Measurements from ENCODE around the gene ANKRD60. TPM values are rescaled to one million over a fixed set of nuclear protein-coding genes. Genes with fewer than 3 reads are reported as not detected.

ANKRD60 gene
- total RNA-seq, 2 experiments from 2014 or later: not detected

GRCh38 chr20:58214310-58214709 lies 14.1 kb downstream of the ANKRD60 start:
- Mint-ChIP-seq H3K9me3 (peaks cover 6% of the 10 kb centered on the region), H3K4me3 (no peak overlapping the region), H3K27me3 (ENCODE audit: low read depth) (peaks cover 17% of the 10 kb centered on the region), H3K27ac (no peak overlapping the region), H3K36me3 (ENCODE audit: low read depth) (peaks cover 8% of the 10 kb centered on the region), H3K4me1 (ENCODE audit: low read depth) (peaks cover 2% of the 10 kb centered on the region)
- DNase-seq: no peak
- intact Hi-C loops (cut with micrococcal nuclease): loop anchor here (10.0 kb wide), 1 partner anchor 700 kb away; no protein-coding TSS in a partner anchor
- CTCF ChIA-PET: no interaction called here

GRCh38 chr20:58213716-58214115 lies 14.7 kb downstream of the ANKRD60 start:
- Mint-ChIP-seq H3K9me3 (peaks cover under 1% of the 10 kb centered on the region), H3K4me1 (ENCODE audit: low read depth) (peaks cover 2% of the 10 kb centered on the region), H3K4me3 (no peak overlapping the region), H3K27ac (no peak overlapping the region), H3K36me3 (ENCODE audit: low read depth) (peaks cover 2% of the 10 kb centered on the region), H3K27me3 (ENCODE audit: low read depth) (peaks cover 11% of the 10 kb centered on the region)
- CTCF ChIA-PET: no interaction called here
- no peak for DNase-seq
- intact Hi-C loops (cut with micrococcal nuclease): loop anchor here (10.0 kb wide), 1 partner anchor 699 kb away; no protein-coding TSS in a partner anchor

DNA sequence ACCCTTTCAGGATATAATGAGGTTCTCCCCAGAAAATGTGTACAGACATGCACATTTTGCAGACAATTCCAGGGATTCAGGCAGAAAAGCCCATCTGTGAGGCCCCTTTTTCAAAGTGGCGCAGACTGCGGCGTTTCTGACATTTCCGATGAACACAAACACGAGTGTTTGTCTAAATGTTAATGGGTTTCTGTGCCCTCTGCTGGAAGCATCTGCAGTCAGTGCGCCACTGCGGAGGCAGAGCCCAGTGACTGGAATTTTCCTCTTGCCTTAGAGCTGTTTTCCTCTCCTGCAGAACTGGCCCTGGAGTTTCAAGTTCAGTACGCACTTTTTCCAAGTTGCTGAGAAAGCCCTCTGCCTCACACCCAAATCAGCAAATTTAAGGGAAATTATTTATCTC lies 15.3 kb downstream of the ANKRD60 start:
- Mint-ChIP-seq H3K4me1 (ENCODE audit: low read depth) (peaks cover 2% of the 10 kb centered on the region), H3K27ac (no peak overlapping the region), H3K36me3 (ENCODE audit: low read depth) (no peaks in the 10 kb centered on the region), H3K4me3 (no peak overlapping the region), H3K9me3 (no peaks in the 10 kb centered on the region), H3K27me3 (ENCODE audit: low read depth) (peaks cover 8% of the 10 kb centered on the region)
- CTCF ChIA-PET: no interaction called here
- intact Hi-C loops (cut with micrococcal nuclease): loop anchor here (10.0 kb wide), 1 partner anchor 698 kb away; no protein-coding TSS in a partner anchor
- no peak for DNase-seq

DNA sequence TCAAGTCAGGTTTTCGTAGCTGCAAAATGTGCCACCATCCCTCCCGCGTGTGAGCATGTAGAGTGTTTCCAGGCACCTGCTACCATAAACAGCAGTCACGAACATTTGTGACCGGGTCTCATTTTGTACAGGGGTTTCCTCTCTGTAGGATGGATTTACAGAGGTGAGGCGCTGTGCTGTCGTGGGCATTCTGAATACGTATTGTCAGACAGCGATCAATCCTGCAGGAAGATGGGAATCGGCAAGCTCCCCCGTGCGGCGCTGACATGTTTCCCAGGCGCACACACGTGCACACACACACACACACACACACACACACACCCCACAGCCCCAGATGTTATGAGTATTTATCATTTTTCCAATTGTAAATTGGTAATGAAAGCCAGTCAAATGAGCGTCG lies 15.8 kb downstream of the ANKRD60 start:
- intact Hi-C loops (cut with micrococcal nuclease): loop anchor here (10.0 kb wide), 1 partner anchor 698 kb away; no protein-coding TSS in a partner anchor
- H3K27me3 Mint-ChIP-seq (ENCODE audit: low read depth): peaks cover 7% of the 10 kb centered on the region
- CTCF ChIA-PET: no interaction called here

GRCh38 chr20:58210398-58210747 lies 18.1 kb downstream of the ANKRD60 start:
- CTCF ChIA-PET: interaction anchor here (0.6 to 2.2 kb wide), 14 partner anchors 8 to 695 kb away, joined by 3 to 12 read pairs (median 3); no protein-coding TSS in a partner anchor
- Mint-ChIP-seq H3K4me1 (ENCODE audit: low read depth) (peaks cover 2% of the 10 kb centered on the region), H3K27ac (no peak overlapping the region), H3K27me3 (ENCODE audit: low read depth) (peaks cover 4% of the 10 kb centered on the region), H3K9me3 (no peaks in the 10 kb centered on the region), H3K4me3 (no peak overlapping the region), H3K36me3 (ENCODE audit: low read depth) (no peaks in the 10 kb centered on the region)
- DNase-seq: no peak
- intact Hi-C loops (cut with micrococcal nuclease): loop anchor here (10.0 kb wide), 1 partner anchor 696 kb away; no protein-coding TSS in a partner anchor

More for the DNA sequence above, 15.8 kb downstream of the ANKRD60 start:
- Mint-ChIP-seq H3K36me3 (ENCODE audit: low read depth) (no peaks in the 10 kb centered on the region), H3K4me3 (no peak overlapping the region), H3K9me3 (no peaks in the 10 kb centered on the region), H3K27ac (no peak overlapping the region), H3K4me1 (ENCODE audit: low read depth) (peaks cover 2% of the 10 kb centered on the region)
- no peak for DNase-seq

GRCh38 chr20:58209652-58210397 lies 18.6 kb downstream of the ANKRD60 start:
- Mint-ChIP-seq H3K4me3 (no peak overlapping the region), H3K36me3 (ENCODE audit: low read depth) (no peaks in the 10 kb centered on the region), H3K9me3 (no peaks in the 10 kb centered on the region), H3K4me1 (ENCODE audit: low read depth) (peaks cover 2% of the 10 kb centered on the region), H3K27me3 (ENCODE audit: low read depth) (peaks cover 4% of the 10 kb centered on the region), H3K27ac (no peak overlapping the region)
- CTCF ChIA-PET: interaction anchor here (0.5 to 2.5 kb wide), 19 partner anchors 9 to 694 kb away, joined by 3 to 12 read pairs (median 3); no protein-coding TSS in a partner anchor
- intact Hi-C loops (cut with micrococcal nuclease): loop anchor here (1.0 to 10.0 kb wide), 4 partner anchors 17 to 695 kb away; no protein-coding TSS in a partner anchor
- peak; percentile 89 for DNase-seq

DNA sequence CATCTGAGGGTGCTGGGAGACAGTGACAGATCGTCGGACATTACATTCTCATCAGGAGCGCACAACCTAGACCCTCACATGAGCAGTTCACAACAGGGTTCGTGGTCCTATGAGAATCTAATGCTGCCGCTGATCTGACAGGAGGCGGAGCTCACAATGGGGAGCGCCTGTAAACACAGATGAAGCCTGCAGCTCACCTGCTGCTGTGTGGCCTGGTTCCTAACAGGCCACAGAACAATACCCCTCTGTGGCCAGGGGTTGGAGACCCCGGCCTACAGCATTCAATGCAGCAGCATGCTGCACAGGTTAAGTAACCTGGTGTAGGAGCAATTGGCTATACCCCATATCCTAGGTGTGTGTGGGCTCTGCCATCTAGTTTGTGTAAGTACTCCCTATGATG lies 19.5 kb downstream of the ANKRD60 start:
- peaks cover 2% of the 10 kb centered on the region for H3K4me1 Mint-ChIP-seq (ENCODE audit: low read depth)
- intact Hi-C loops (cut with micrococcal nuclease): loop anchor here (1.0 to 2.0 kb wide), 3 partner anchors 16 to 612 kb away; no protein-coding TSS in a partner anchor
- CTCF ChIA-PET: interaction anchor here (0.5 to 2.5 kb wide), 9 partner anchors 10 to 693 kb away, joined by 3 to 11 read pairs (median 3); no protein-coding TSS in a partner anchor
- H3K27me3 Mint-ChIP-seq (ENCODE audit: low read depth): peaks cover 4% of the 10 kb centered on the region
- no peak overlapping the region for H3K4me3 Mint-ChIP-seq
- H3K36me3 Mint-ChIP-seq (ENCODE audit: low read depth): no peaks in the 10 kb centered on the region
- H3K9me3 Mint-ChIP-seq: no peaks in the 10 kb centered on the region
- DNase-seq: no peak
- H3K27ac Mint-ChIP-seq: no peak overlapping the region

- Mint-ChIP-seq H3K27ac (no peak overlapping the region), H3K4me1 (ENCODE audit: low read depth) (peaks cover 2% of the 10 kb centered on the region)
- CTCF ChIA-PET: interaction anchor here (1.0 kb wide), 1 partner anchor 13 kb away, joined by 3 read pairs; no protein-coding TSS in a partner anchor
Observed at GRCh38 chr20:58205850-58206249, 22.6 kb downstream of the ANKRD60 start.

GRCh38 chr20:58202044-58202443 lies 26.4 kb downstream of the ANKRD60 start:
- CTCF ChIA-PET: no interaction called here
- no peak for DNase-seq
- Mint-ChIP-seq H3K4me1 (ENCODE audit: low read depth) (no peaks in the 10 kb centered on the region), H3K27ac (no peak overlapping the region), H3K4me3 (no peak overlapping the region), H3K36me3 (ENCODE audit: low read depth) (no peaks in the 10 kb centered on the region), H3K27me3 (ENCODE audit: low read depth) (no peaks in the 10 kb centered on the region), H3K9me3 (no peaks in the 10 kb centered on the region)
- intact Hi-C loops (cut with micrococcal nuclease): no loop called here

More at GRCh38 chr20:58205850-58206249, 22.6 kb downstream of the ANKRD60 start:
- intact Hi-C loops (cut with micrococcal nuclease): no loop called here
- H3K9me3 Mint-ChIP-seq: no peaks in the 10 kb centered on the region
- no peak for DNase-seq
- peaks cover 4% of the 10 kb centered on the region for H3K27me3 Mint-ChIP-seq (ENCODE audit: low read depth)
- no peak overlapping the region for H3K4me3 Mint-ChIP-seq
- no peaks in the 10 kb centered on the region for H3K36me3 Mint-ChIP-seq (ENCODE audit: low read depth)

DNA sequence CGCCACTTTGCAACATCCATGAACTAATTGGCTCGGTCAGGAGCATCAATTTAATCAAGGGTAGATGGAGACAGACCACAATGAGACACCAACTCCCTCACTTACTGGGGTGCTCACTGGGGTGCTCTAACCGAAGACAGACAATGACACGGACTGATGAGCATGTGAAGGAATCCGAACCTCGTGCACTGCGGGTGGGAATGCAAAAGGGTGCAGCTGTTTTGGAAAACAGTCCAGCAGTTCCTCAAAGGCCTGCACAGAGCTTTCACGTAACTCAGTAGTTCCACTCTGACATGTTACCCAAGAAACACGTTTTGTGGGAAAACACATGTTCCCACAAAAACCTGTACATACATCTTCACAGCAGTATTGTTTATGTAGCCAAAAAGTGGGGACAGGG lies 26.8 kb downstream of the ANKRD60 start:
- CTCF ChIA-PET: interaction anchor here (0.6 to 0.7 kb wide), 2 partner anchors 175 to 247 kb away, joined by 3 to 4 read pairs; no protein-coding TSS in a partner anchor
- no peaks in the 10 kb centered on the region for H3K36me3 Mint-ChIP-seq (ENCODE audit: low read depth)
- intact Hi-C loops (cut with micrococcal nuclease): no loop called here
- H3K27ac Mint-ChIP-seq: no peak overlapping the region
- no peaks in the 10 kb centered on the region for H3K27me3 Mint-ChIP-seq (ENCODE audit: low read depth)
- no peaks in the 10 kb centered on the region for H3K4me1 Mint-ChIP-seq (ENCODE audit: low read depth)
- no peak overlapping the region for H3K4me3 Mint-ChIP-seq
- no peaks in the 10 kb centered on the region for H3K9me3 Mint-ChIP-seq
- DNase-seq: no peak

DNA sequence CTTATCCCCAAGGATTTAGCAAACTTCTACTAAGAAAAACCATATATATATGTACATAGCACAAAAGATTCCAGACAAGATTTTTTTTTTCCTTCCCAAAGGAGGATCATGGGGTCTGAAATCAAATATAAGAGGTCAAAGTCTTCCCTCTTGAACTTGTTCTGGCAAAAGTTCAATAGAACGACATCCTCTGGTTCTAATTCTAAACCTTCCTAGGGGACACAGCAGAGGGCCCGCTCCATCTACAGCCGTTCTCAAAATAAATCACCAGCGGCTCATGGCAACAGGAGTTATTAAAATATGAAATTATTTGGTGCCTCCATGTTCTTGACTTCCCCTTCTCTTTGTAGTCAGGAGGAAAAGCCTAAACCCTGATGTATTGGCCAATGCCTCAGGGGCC lies 29.0 kb downstream of the ANKRD60 start:
- intact Hi-C loops (cut with micrococcal nuclease): no loop called here
- no peaks in the 10 kb centered on the region for H3K4me1 Mint-ChIP-seq (ENCODE audit: low read depth)
- no peak overlapping the region for H3K4me3 Mint-ChIP-seq
- CTCF ChIA-PET: no interaction called here
- no peaks in the 10 kb centered on the region for H3K36me3 Mint-ChIP-seq (ENCODE audit: low read depth)
- H3K27me3 Mint-ChIP-seq (ENCODE audit: low read depth): no peaks in the 10 kb centered on the region
- no peak overlapping the region for H3K27ac Mint-ChIP-seq
- H3K9me3 Mint-ChIP-seq: no peaks in the 10 kb centered on the region
- DNase-seq: no peak

DNA sequence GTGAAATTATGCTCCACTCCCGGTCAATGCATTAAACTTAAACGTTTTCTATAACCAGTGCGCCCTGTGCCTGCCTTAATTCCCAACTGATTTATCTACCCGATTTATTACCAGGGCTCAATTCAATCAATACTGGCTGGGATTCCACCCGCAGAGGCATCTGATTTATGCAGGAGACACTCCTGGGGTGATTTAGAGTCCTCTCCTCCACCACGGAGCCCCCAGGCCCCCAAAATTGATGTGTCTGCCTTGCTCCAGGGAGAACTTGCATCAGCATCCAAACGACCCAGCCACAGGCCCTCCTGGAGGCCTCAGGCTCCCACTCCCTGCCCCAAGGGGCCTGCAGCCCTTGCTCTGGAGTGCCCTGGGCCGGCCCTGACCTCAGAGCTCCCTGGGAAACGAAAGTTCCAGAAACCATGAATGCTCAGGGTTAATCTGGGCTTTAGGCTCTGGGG lies 29.5 kb downstream of the ANKRD60 start:
- Mint-ChIP-seq H3K9me3 (no peaks in the 10 kb centered on the region), H3K27ac (no peak overlapping the region), H3K27me3 (ENCODE audit: low read depth) (no peaks in the 10 kb centered on the region), H3K4me3 (no peak overlapping the region), H3K4me1 (ENCODE audit: low read depth) (no peaks in the 10 kb centered on the region), H3K36me3 (ENCODE audit: low read depth) (no peaks in the 10 kb centered on the region)
- CTCF ChIA-PET: interaction anchor here (0.9 kb wide), 1 partner anchor 10 kb away, joined by 3 read pairs; no protein-coding TSS in a partner anchor
- no peak for DNase-seq
- intact Hi-C loops (cut with micrococcal nuclease): no loop called here
